Middle frontal gyrus (tissue), 1 donor: ENCODE results near the gene SYT14.
"Not testable (repeated sequence)": the region's sequence is repeated elsewhere in the genome, so short reads cannot be mapped to it uniquely, and the experiment has no call there.

ENCODE experiments used
- DNase-seq: peaks from one replicate; pipeline ENCODE4 v3.0.0-alpha.2; 2015; ENCODE audit warnings: low spot score; ENCODE audit errors: extremely low spot score

SYT14 gene

DNA sequence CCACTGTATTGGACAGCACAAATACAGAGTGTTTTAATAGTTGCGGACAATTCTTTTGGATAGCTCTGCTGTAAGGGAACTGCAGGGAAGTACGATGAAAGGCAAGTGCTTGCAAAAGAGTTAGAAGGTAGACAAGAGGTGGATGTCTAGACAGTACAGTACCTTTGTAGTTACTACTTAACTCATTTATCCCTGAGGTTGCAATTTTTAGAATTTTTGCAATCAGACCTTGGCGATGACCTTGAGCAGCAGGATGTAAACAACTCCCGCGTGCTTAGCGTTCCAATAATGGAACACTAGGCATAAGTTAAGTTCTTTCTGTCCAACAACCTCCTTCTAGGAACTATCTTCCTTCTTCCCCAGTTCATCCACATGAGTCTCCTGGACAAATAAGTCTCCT, 1.9 kb upstream of the SYT14 start:
- DNase-seq: no peak

DNA sequence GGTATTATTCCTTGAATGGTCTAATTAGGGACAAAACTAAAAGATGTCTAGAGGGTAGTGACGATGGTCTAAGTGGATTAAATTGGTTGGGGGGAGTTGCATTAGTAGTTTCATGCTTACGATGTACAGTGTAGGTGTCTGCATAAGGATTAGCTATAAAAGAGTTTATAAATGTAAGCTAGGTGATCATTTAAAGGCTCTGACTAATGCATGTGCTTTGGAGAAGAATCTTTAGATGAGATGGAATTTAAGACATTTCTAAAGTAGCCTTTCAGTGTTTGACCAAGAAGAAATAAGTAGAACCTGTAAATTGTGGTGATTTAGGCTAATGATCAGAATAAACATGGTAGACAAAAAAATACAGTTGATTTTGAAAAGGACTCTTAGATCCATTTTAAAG, 7.4 kb downstream of the SYT14 start:
- no peak for DNase-seq

DNA sequence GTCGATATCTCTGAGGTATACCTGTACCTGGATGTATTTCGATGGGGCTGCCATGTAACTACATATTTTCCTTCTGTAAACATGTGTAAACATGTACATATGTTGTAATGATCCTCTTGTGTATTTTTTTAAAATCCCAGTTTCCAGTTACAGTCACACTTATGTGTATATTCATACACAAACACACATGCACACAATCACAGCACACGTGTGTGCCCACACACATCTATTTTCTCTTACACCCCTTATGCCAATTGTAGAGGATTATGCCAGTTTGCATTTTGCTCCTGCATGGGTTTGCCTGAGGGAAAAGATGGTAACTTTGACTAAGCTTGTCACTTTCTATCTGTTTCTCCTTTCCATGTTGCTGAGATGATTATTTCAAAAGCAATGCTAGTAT, 10.1 kb downstream of the SYT14 start:
- DNase-seq: no peak

DNA sequence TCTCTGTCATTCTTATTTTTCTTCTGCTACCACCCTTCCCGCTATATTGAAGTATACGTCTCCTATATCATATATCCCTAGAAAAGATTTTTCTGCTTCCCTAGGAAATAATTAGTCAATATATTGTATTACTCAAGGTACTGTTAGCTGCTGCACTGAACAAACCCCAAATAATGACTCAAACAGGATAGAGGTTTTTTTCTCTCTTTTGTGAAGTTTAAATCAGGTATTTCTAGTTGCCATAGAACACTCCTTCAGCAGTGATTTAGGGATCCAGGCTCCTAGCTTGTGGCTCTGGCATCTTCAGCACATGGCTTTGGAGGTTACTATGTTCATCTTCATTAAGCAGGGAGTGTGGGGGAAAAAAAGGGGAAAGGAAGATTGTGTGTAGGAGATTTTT, 18.1 kb downstream of the SYT14 start:
- DNase-seq: no peak

DNA sequence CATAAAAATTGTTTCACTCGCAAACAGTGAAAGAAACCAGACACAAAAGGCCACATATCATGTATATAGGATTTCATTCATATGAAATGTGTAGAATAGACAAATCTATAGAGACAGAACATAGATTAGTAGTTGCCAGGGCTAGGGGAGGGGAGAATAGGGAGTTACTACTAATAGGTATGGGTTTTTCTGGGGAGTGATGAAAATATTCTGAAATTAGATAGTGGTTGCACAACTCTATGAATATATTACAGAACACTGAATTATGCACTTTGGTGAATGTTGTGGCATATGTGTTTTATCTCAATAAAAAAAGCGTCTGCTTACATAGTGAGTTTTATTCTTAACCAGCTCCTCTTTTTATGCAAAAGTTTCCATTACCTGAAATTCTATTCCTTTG, 21.6 kb downstream of the SYT14 start:
- no peak for DNase-seq

DNA sequence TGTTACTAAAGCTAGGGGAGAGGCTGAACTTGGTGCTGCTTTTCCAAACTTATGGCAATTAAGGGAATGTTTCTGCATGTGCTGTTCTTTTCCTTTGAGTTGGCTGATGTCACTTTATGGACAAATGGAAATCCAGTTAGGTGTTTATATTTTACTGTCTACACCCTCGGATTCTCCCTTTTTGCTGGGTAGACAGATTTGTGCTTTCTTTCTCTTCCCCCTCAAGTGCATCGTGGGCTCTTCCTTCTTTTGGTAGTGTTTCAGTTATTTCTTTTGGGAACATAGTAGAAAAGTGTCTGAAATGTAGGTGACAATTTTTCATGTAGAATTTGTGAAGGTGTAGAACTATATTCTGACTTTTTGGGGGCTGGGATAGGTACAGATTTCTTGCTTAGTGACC, 22.9 kb downstream of the SYT14 start:
- no peak for DNase-seq

DNA sequence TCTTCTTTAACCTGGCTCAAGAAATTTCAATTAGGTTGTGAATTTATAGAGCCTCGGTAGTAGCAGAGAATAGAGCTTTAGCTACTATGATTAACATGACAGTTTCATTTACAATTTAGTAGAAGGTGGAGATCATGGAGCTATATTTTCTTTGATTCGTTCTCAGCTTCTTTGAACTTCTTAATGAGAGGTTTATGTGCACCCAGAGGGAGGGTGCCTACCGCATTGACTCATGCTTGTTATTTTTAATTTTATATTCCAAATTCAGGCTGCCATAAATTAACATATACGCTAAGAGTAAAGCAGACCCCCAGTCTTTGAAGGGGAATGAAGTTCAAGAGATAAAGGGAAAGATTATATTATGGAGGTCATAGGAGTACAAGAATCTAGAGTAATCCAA, 24.4 kb downstream of the SYT14 start:
- no peak for DNase-seq

DNA sequence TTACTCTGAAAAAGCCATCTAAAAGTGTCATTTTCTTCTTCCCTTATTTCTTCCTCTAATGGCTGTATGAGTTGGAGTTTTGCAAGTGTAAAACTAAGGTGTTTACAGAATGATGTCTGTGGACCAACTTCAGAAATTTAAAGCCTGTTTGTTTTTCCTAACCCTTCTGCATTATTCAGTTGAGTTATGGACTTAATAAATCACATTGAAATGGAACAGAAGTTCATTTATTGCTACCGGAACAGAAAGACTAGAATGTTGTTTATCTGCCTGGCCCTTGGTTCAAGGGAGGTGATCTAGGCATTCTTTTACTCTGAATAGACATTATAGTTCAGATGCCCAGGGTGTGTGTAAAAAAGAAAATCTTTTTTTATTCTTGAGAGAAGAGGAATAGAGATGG, 24.8 kb downstream of the SYT14 start:
- no peak for DNase-seq

DNA sequence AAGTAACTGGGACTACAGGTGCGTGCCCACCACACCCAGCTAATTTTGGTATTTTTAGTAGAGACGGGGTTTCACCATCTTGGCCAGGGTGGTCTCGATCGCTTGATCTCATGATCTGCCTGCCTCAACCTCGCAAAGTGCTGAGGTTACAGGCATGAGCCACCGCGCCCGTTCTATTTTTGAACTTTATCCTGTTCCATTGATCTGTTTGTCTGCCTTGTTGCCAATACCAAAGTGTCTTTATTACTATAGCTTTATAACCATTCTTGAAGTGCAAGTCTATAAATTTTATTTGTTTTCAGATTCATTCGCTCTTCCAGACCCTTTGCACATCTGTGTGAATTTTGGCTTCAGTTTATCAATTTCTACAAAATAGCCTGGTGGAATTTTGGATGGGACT, 28.0 kb downstream of the SYT14 start:
- DNase-seq: no peak

DNA sequence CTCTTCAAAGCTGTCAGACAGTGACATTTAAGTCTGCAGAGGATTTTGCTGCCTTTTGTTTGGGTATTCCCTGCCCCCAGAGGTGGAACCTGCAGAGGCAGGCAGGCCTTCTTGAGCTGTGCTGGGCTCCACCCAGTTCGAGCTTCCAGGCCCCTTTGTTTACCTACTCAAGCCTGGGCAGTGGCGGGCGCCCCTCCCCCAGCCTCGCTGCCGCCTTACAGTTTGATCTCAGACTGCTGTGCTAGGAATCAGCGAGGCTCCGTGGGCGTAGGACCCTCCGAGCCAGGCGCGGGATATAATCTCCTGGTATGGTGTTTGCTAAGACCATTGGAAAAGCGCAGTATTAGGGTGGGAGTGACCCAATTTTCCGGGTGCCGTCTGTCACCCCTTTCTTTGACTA, 40.7 kb downstream of the SYT14 start:
- not testable (repeated sequence) for DNase-seq

DNA sequence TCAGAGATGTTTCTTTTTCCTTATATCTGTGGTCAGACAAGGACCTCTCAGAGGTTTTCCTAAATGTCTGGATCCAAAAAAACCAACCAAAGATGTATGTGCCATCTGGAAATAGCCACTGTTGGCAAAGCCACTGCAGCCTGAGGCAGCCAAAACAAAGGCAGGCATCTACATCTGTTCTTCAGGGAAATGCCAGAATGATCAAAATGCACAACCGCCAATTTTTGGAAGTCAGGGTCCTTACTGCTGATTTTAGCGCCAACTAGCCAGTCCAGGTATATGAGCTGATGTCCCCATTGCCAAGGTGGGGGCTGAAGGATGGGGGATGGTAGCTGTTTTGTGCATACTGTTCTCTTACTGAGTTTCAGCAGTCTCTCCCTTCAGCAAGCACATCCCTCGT, 45.9 kb downstream of the SYT14 start:
- DNase-seq: no peak

DNA sequence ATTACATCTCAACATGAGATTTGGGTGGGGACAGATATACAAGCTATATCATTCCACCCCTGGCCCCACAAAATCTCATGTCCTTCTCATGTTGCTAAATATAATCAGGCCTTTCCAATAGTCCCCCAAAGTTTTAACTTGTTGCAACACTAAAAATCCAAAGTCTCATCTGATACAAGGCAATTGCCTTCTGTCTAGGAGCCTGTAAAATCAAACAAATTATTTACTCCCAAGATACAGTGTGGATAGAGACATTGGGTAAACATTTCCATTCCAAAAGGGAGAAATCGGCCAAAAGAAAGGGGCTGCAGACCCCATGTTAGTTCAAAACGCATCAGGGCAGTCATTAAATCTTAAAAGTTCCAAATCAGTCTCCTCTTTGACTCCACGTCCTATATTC, 47.0 kb downstream of the SYT14 start:
- no peak for DNase-seq

DNA sequence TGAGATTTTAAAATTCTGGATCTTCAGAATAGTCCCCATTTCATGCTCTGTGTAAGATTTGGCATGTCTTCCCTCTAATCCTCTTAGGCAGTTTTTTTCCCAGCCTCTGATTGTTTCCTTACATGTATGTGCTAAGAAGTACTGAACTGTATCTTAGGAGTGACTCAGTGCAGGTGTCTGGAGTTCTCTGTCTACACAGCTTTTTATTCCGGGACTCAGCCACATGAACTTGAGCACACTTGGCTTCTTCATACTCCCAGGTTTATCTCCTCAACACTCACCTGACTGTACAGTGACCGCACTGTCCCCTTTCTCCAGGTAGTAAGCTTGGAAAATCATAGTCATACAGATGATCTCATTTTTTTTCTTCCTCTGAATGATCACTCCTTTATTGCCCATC, 50.7 kb downstream of the SYT14 start:
- no peak for DNase-seq

DNA sequence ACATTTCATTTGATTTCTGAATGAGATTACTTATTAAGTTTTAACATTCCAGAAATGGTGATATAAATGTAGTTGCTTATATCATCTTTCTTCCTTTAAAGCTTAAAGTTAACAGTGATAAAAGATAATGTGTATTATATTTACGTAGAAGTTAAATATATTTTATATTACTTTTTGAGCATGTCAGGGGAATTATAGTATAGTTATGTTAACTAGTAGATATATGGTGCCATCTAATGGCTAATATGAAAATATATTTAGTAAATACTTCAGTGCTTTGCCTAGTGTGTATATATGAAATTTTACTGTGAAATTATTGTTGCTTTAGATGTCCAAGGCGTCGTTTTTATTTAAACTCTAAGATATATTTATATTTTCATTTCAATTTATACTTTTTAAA, 51.5 kb downstream of the SYT14 start:
- DNase-seq: peak; percentile 46

DNA sequence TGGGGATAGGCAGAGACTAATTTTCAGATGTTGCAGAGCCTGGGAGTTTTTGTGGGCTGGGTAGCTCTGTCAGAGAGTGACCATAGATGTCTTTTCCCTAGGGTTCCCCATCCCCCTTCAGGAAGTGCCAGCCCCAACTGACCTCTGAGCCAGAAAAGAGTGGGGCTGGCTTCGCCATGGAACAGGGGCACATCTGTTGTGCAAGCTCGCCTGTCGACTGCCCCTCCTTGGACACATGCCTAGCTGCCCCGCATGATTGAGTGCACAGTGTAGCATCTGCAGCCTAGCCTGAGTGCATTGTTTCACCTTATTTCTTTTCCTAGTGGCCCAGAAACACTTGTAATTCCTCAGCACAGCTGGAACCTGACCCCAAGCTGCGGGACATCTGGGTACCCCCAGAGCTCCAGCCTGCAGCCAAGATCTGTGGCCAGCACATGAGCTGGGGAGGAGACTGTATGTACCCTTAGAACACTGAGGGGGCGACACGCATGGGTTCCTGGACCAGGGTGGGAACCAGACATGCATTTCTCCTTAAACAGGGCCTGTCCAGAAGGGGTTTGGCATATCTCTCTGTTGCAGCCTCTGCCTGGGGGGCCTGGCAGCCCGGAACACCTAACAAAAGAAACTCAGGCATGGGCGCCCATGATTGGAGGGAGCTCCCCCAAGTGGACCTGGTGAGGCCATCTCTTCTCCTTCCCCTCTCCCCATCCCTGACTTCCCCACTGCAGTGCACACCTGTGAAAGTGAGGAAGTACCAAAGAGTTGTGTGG, 55.2 kb downstream of the SYT14 start:
- DNase-seq: no peak

DNA sequence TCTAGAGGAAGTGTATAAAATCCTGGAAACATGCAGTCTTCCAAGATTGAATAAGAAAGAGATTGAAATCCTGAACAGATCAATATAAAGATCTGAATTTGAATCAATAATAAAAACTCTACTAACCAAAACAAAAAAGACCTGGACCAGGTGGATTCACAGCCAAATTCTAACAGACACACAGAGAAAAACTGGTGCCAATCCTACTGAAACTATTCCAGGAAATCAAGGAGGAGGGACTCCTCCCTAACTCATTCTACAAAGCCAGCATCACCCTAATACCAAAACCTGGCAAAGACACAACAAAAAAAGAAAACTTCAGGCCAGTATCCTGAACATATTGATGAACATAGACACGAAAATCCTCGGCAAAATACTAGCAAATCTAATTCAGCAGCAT, 58.3 kb downstream of the SYT14 start:
- no peak for DNase-seq

DNA sequence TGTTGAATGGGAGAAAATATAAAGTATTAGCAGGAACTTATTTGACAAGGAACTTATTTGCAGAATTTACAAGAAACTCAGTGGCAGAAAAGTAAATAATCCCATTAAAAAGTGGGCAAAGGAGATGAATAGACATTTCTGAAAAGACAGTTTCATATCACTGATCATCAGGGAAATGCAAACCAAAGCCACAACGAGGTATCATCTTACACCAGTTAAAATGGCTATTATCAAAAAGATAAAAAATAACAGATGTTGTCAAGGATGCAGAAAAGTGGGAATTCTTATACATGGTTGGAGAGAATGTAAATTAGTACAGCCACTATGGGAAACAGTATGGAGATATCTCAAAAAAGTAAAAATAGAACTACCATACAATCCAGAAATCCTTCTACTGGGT, 61.0 kb downstream of the SYT14 start:
- no peak for DNase-seq

DNA sequence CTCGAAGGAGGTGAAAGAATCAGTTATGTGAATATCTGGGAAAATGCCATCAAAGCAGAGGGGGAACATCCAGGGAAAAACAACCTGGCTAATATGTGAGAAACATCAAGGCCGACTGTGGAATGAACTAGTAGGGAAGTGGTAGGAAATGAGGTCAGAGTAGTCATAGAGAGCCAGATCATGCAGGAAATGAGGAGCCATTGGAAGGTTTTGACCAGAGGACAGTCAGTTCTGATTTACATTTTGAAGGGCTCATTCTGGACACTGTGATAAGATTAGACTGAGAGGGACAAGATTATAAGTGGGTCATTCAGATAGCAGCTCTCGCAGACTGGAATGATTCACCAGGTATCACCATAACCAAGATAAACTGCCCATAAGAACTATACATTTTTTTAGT, 63.7 kb downstream of the SYT14 start:
- no peak for DNase-seq

DNA sequence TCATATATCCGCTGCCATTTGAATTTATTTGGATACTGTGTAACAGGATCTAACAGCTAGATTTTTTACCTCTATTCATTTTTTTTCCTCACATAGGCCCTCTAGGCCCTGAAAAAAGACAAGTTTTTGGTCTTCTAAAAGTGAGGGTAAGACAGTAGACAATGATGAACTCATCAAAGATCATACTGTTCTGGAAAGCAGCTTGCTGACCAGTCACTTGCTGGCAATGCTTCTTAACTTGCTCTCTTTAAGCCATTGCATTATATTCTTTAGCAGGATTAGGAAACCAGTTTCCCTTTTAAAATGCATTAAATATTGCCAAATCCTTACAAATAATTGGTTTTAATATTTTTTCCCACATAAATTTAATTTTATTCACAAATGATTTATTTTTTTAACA, 65.5 kb downstream of the SYT14 start:
- no peak for DNase-seq

DNA sequence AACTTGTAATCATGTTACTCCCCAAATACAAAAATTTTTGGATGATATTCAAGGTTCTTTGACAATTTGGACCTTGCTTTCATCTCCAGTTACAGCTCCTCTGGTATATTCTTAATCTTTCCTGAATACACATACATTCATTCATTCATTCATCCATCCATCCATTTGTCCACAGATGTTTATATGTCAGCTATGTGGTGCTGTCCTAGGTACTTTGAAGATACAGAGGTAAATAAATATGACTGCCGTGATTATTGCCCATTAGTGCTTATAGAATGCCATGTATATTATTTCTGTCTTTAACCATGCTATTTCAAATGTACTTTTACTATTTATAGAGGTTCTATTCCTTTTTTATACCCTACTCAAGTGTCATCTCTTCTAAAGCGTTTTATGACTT, 72.1 kb downstream of the SYT14 start:
- DNase-seq: no peak

DNA sequence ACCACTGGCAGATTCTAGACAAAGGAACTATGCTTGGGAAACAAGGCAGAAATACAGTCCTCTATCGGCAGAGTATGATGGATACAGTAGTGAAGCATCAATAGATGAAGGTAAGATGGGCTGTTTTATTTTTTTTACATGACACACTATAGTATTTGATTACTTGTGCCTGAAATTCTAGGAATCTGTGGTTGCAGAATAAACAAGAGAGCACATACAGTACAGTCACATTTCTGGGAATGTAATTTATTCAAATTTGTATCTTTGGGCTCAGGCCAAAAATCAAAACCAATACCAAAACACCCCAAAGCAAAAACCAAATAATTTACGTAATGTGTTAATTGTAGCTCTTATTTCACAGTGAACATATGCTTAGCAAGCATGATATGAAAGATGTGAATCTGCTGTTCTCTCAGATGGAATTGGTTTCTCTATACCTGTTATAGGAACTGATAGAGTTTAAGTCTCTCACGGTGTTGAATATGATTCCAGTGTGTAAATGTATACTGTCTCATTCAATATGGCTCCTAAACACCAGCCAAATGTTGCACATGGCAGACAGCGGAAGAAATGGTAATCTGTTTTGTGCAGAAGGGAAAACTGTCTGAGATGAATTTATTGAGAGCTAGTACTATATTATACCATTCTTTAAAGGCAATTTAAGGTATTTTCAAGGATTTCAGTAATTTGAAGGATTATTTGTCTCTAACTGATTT, 83.3 kb downstream of the SYT14 start:
- no peak for DNase-seq

DNA sequence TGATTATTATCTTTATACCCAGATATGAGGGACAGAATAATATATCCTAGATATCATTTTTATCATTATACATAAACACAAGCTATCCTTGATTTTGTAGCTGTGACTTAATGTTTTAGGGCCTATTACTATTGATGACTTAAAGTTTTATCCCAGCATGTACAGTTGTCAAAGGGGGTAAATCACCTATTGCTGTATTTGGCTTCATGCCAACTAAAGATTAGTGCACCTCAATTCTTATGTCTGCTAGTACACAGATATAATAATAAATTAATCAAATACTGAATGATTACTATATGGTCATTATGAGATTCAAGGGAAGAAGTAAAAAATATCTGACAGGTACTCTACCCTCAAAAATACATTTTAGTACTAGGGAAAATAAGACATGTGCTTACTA, 84.0 kb downstream of the SYT14 start:
- no peak for DNase-seq

DNA sequence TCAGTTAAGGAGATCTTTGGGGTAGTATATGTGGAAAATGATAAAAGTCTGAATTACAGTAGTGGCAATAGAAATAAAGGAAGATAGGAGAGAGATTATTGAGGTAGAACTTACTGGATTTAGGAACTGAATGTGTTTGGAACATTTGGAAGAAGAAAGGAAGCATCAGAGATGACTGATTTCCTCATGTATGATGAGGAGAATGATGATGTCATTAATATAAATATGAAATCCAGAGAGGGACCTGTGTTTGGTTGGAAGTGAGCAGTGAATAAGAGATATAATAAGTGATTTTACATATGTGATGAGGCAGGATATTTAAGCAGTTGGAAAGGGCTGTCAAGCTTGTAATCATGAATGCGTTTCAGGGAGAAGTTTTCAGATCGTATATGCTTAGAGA, 86.3 kb downstream of the SYT14 start:
- no peak for DNase-seq
